Fibroblast of lung (primary cell): ENCODE measurements around the gene LIPF. TPM values are rescaled to one million over a fixed set of nuclear protein-coding genes. Genes with fewer than 3 reads are reported as not detected.

Experiments used
- DNase-seq, 2 donors: peaks; one replicate each; pipeline versions ENCODE4 v3.0.0 to v3.0.0-alpha.2; 2010; ENCODE audit warnings: low read depth in 2 of 2
- H2AFZ ChIP-seq: 2 replicates; pipeline ENCODE4 v1.5.1; 2012; ENCODE audit warnings: low read length, control low read depth, inconsistent platforms
- H3K27ac ChIP-seq: 2 replicates; pipeline ENCODE4 v1.5.1; 2011; ENCODE audit warnings: low read length, control low read depth; ENCODE audit not compliant: insufficient read depth
- H3K27me3 ChIP-seq: 2 replicates; pipeline ENCODE4 v1.5.1; 2011; ENCODE audit warnings: mild to moderate bottlenecking, low read length; ENCODE audit not compliant: control insufficient read depth, insufficient read depth
- H3K36me3 ChIP-seq: 2 replicates; pipeline ENCODE4 v1.5.1; 2011; ENCODE audit warnings: low read length; ENCODE audit not compliant: control insufficient read depth, insufficient read depth
- H3K4me1 ChIP-seq: 2 replicates; pipeline ENCODE4 v1.5.1; 2011; ENCODE audit warnings: low read length; ENCODE audit not compliant: control insufficient read depth, insufficient read depth; ENCODE audit errors: extremely low read depth
- H3K4me2 ChIP-seq: 2 replicates; pipeline ENCODE4 v1.5.1; 2011; ENCODE audit warnings: low read length, control low read depth; ENCODE audit not compliant: insufficient read depth; ENCODE audit errors: extremely low read depth
- H3K4me3 ChIP-seq, 4 experiments: fragments of 200-600 bp in 1 of 4; sonication (generic) in 1 of 4; replicated peaks in 1 of 4; 2 replicates each; pipeline ENCODE4 v1.5.1; 2011 to 2016; ENCODE audit warnings: low read length in 4 of 4, low read depth in 3 of 4, mild to moderate bottlenecking in 3 of 4, control low read depth in 2 of 4, inconsistent platforms in 1 of 4, mixed read lengths in 1 of 4; ENCODE audit not compliant: insufficient read depth in 1 of 4; ENCODE audit errors: control extremely low read depth in 1 of 4
- H3K79me2 ChIP-seq: 2 replicates; pipeline ENCODE4 v1.5.1; 2012; ENCODE audit warnings: mild to moderate bottlenecking, low read length, inconsistent platforms; ENCODE audit not compliant: control insufficient read depth, insufficient read depth
- H3K9ac ChIP-seq: 2 replicates; pipeline ENCODE4 v1.5.1; 2011; ENCODE audit warnings: mild to moderate bottlenecking, low read length, control low read depth; ENCODE audit not compliant: insufficient read depth
- H3K9me3 ChIP-seq: 2 replicates; pipeline ENCODE4 v1.5.1; 2012; ENCODE audit warnings: low read depth, low read length; ENCODE audit not compliant: control insufficient read depth, insufficient read depth
- H4K20me1 ChIP-seq: 2 replicates; pipeline ENCODE4 v1.5.1; 2011; ENCODE audit warnings: low read length; ENCODE audit not compliant: control insufficient read depth, insufficient read depth; ENCODE audit errors: extremely low read depth
- EZH2 ChIP-seq: IDR thresholded peaks from 2 replicates; pipeline ENCODE4 v1.5.1; 2012; ENCODE audit warnings: low read length, control low read depth, mild to moderate bottlenecking; ENCODE audit errors: missing control alignments
- polyA plus RNA-seq, 2 donors: library from polyadenylated mRNA; depleted of rRNA in 1 of 2; stranded (reverse) in 1 of 2; unstranded in 1 of 2; fragments of >200 nt; gene quantifications; 2 replicates each; pipeline ENCODE4 v1.2.1, GENCODE V29; 2011 to 2012; ENCODE audit warnings: missing spikeins in 1 of 2
- total RNA-seq: library from RNA; depleted of rRNA; stranded (reverse); fragments of >200 nt; gene quantifications from 2 replicates; pipeline ENCODE4 v1.2.1, GENCODE V29; 2014
- TF ChIP-seq, protein P1 (sequence below), 2 donors: IDR thresholded peaks in 1 of 2; conservative IDR thresholded peaks in 1 of 2; 1 replicate in 1 of 2; 2 replicates in 1 of 2; pipeline ENCODE4 v1.5.1; 2011 to 2012; ENCODE audit warnings: low read length in 2 of 2, control low read depth in 1 of 2, inconsistent platforms in 1 of 2, low read depth in 1 of 2, mild to moderate bottlenecking in 1 of 2

Gene LIPF
- total and polyA plus RNA-seq, 2 donors (not counting 1 experiment from before 2014, with no cell fraction given): 0.05 TPM; not detected in 1

DNA sequence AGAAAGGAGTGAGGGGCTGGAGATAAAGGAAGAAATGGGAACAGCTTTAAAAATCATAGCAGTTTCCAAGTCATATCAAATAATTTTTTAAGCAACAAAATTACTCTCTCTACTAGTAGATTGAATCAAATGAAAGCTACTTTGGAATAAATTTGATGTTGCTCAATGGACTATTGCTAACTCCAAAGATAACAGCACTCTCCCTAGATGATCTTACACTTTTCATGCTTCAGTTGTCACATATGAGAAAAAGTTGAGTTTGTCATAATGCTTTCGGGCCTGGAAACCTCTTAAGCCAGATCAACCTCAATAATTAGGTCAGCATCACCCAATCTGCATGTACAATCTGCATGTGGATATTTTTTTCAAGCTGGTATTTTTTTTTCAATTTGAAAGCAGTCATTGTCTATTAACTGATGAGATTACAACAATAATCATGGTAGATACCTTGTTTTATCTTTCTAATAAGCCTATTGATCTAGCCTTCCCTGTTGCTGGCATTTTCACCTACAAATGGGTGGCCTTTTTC lies 46.4 kb upstream of the LIPF start:
- no peaks in the 10 kb centered on the region for H3K36me3 ChIP-seq
- no peak overlapping the region for H2AFZ ChIP-seq
- H3K4me2 ChIP-seq: no peak overlapping the region
- DNase-seq: no peak
- no peaks in the 10 kb centered on the region for H3K9me3 ChIP-seq
- no peak overlapping the region for H3K4me3 ChIP-seq
- H3K9ac ChIP-seq: no peak overlapping the region
- H3K4me1 ChIP-seq: no peaks in the 10 kb centered on the region
- no peaks in the 10 kb centered on the region for H3K79me2 ChIP-seq
- no peaks in the 10 kb centered on the region for H4K20me1 ChIP-seq
- TF ChIP-seq EZH2: no peak
- TF ChIP-seq, protein P1, sequence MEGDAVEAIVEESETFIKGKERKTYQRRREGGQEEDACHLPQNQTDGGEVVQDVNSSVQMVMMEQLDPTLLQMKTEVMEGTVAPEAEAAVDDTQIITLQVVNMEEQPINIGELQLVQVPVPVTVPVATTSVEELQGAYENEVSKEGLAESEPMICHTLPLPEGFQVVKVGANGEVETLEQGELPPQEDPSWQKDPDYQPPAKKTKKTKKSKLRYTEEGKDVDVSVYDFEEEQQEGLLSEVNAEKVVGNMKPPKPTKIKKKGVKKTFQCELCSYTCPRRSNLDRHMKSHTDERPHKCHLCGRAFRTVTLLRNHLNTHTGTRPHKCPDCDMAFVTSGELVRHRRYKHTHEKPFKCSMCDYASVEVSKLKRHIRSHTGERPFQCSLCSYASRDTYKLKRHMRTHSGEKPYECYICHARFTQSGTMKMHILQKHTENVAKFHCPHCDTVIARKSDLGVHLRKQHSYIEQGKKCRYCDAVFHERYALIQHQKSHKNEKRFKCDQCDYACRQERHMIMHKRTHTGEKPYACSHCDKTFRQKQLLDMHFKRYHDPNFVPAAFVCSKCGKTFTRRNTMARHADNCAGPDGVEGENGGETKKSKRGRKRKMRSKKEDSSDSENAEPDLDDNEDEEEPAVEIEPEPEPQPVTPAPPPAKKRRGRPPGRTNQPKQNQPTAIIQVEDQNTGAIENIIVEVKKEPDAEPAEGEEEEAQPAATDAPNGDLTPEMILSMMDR (conservative IDR thresholded peaks at IDR 0.05 in 1 of 2, IDR thresholded peaks at IDR 0.05 in 1 of 2; ENCODE audit: low read depth in 1 of 2, low read length in 2 of 2): no peak
- H3K27me3 ChIP-seq: no peaks in the 10 kb centered on the region
- H3K27ac ChIP-seq: no peak overlapping the region

DNA sequence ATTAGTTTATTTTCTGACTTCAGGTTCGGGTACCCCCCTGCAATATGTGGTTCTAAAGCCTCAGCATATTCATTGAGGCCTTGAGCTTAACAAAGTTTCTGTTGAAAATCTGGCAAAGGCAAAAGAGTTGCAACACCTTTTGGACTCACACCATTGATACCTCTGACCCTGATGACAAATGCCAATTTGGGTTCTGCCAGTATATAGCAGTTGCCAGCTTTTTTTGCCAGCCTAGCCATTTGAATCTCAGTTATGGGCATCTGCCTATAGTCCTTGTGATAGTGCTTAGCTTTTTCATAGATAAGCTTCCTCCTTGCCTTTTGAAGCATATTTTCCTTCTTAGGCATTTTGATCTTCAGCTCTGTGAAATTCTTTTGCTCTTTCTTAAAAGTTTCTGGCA lies 45.7 kb upstream of the LIPF start:
- Histone ChIP-seq H3K36me3 (no peaks in the 10 kb centered on the region), H3K4me2 (no peak overlapping the region), H3K9me3 (no peaks in the 10 kb centered on the region), H3K79me2 (no peaks in the 10 kb centered on the region), H3K9ac (no peak overlapping the region), H3K4me1 (no peaks in the 10 kb centered on the region), H3K4me3 (no peak overlapping the region), H3K27ac (no peak overlapping the region), H3K27me3 (no peaks in the 10 kb centered on the region), H4K20me1 (no peaks in the 10 kb centered on the region), H2AFZ (no peak overlapping the region)
- no peak for TF ChIP-seq EZH2
- TF ChIP-seq, protein P1 (conservative IDR thresholded peaks at IDR 0.05 in 1 of 2, IDR thresholded peaks at IDR 0.05 in 1 of 2; ENCODE audit: low read depth in 1 of 2, low read length in 2 of 2): no peak
- no peak for DNase-seq

DNA sequence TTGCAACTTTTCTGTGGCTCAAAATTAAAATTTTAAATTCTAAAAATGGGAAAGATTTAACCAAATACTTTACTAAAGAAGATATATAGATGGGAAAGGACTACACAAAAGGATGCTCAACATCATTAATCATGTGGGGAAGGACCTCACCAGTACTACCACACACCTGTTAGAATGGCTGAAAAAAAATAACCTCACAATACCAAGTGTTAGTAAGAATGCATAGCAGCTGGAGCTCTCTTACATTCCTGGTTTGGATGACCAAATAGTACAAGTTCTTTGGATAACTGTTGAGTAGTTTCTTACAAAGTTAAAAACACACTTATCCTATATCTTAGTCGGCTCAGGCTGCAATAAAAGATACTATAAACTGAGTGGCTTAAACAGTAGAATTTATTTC lies 43.8 kb upstream of the LIPF start:
- Histone ChIP-seq H3K9me3 (no peaks in the 10 kb centered on the region), H3K27me3 (no peaks in the 10 kb centered on the region), H3K9ac (no peak overlapping the region), H4K20me1 (no peaks in the 10 kb centered on the region), H3K4me1 (no peaks in the 10 kb centered on the region), H3K4me2 (no peak overlapping the region), H3K79me2 (no peaks in the 10 kb centered on the region), H3K27ac (no peak overlapping the region), H2AFZ (no peak overlapping the region), H3K36me3 (no peaks in the 10 kb centered on the region), H3K4me3 (no peak overlapping the region)
- TF ChIP-seq EZH2: no peak
- TF ChIP-seq, protein P1 (conservative IDR thresholded peaks at IDR 0.05 in 1 of 2, IDR thresholded peaks at IDR 0.05 in 1 of 2; ENCODE audit: low read depth in 1 of 2, low read length in 2 of 2): no peak
- no peak for DNase-seq
